LNCAP (cell line): ENCODE data around the gene LIPG.

ENCODE experiments used
- CTCF ChIP-seq: fragments of 450-650 bp; IDR thresholded peaks from 2 replicates; pipeline ENCODE4 v1.5.1; 2017; ENCODE audit warnings: mild to moderate bottlenecking

LIPG gene

DNA sequence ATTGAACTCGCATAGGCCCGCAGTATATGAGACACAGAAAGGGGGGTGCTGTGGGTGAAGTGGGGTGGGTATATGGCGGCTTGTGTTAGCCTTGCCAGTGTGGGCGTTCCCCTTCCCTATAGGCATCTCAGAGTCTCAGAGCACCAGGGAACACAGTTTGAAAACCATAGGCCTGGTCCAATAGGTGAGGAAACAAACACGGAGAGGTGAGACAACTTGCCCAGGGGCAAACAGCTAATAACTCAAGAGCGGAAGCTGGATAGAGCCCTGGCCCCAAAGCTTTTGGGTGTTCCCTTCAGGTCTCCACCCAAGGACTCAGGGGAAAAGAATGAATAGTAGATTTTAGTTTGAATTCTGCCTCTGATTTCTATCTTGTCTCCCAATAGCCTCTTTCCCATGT lies 7.9 kb downstream of the LIPG start:
- no peak for TF ChIP-seq CTCF

- TF ChIP-seq CTCF = no peak
Observed at GRCh38 chr18:49570836-49571235, 9.0 kb downstream of the LIPG start.

DNA sequence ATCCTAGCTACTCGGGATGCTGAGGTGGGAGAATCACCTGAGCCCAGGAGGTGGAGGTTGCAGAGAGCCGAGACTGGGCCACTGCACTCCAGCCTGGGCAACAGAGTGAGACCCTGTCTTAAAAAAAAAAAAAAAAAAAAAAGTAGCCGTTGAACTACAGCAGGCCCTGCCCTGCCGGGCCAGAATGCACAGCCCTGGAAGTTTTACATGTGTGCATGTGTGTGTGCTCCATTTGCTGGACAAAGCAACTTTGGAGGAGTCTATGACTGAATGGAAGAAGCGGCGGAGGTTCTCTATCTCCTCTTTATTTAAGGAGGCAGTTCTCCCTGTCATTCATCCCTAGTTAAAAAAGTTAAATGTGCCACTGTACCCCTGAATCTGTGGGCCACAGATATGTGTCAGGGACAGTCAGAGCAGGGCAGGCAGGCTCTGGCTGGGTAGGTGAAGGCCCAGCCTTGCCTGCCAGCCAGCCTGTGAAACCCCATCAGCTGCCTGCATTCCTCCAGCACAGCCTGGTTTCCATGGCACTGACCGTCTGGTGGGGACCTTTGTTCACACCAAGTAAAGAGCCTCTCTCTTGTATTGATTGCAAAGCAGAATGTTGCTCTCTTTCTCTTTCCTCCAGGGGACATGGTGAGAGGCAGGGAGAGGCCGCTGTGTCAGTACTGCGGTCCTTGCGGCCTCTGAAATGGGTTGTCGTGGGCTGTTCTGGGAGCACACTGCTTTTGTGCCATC lies 10.9 kb downstream of the LIPG start:
- TF ChIP-seq CTCF = no peak

DNA sequence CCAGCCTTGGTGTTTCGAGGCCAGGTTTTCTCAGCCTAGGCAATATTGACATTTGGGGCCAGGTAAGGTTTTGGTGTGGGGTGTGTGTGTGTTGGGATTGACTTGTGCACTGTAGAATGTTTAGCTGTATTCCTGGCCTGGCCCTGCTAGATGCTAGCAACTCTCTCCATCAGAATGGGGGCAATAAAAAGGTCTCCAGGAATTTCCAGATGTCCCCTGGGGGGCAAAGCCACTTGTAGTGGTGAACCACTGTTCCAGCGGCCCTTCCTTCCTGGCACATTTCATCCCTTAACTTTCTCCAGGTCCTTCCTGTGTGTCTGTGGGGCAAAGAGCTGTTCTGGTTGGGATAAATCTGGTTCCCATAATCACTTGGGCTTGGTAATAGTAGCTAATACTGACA lies 12.0 kb downstream of the LIPG start:
- no peak for TF ChIP-seq CTCF

- no peak for TF ChIP-seq CTCF
Observed at GRCh38 chr18:49580279-49580678, 18.4 kb downstream of the LIPG start.

GRCh38 chr18:49581371-49581770 lies 19.5 kb downstream of the LIPG start:
- TF ChIP-seq CTCF = no peak

DNA sequence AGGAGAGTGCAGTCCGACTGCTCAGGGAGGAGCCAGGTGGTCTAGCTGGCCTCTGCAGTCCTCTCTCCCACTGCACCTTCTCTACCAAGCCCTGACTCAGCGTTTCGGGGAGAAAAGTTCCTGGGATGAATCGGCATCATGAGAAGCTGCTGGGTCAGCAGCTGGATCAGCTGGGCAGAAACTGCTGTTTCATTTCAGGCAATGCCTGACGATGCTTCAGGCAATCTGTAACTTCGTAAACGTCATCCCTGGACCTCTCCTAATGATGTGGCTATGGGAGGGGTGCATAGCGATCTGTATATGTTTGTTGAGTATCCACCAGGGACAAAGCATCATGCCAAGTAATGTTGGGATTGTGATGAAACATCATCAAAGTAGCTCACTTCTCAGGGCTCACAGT lies 20.7 kb downstream of the LIPG start:
- TF ChIP-seq CTCF = no peak

DNA sequence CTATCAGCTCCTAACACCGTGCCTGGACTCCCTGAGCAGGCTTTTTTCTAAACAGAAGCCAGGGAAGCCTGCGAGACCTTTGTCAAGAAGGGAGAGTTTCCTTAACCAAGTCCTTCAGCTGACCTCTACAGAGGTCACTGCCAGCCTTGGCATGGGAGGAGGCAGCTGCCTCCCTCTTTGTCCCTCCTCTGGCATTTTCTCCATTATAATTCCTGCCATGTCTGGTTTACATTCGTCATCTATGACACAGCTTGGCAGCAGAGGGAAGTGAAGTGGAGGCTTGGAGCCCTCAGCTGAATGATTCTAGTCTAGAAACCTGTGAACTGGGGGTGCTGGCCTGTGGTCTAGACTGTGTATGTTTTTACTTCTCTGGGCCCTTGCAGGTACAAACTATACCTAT lies 22.5 kb downstream of the LIPG start:
- no peak for TF ChIP-seq CTCF
